Kidney epithelial cell (primary cell): Measurements from ENCODE around the gene SERPINB3. TPM values are rescaled to one million over a fixed set of nuclear protein-coding genes. Genes with fewer than 3 reads are reported as not detected.

Experiments used
- DNase-seq: peaks from one replicate; pipeline ENCODE4 v3.0.0-alpha.2; 2010; ENCODE audit warnings: low read depth
- H3K27me3 ChIP-seq: 2 replicates; pipeline ENCODE4 v1.6.0; 2011; ENCODE audit warnings: low read length; ENCODE audit not compliant: control insufficient read depth, insufficient read depth
- H3K36me3 ChIP-seq: 2 replicates; pipeline ENCODE4 v1.5.1; 2011; ENCODE audit warnings: low read length; ENCODE audit not compliant: control insufficient read depth, insufficient read depth
- H3K4me3 ChIP-seq: 2 replicates; pipeline ENCODE4 v1.5.1; 2011; ENCODE audit warnings: low read depth, mild to moderate bottlenecking, control low read depth, low read length
- CTCF ChIP-seq: IDR thresholded peaks from 2 replicates; pipeline ENCODE4 v1.5.1; 2011; ENCODE audit warnings: mild to moderate bottlenecking, moderate library complexity, low read length, control low read depth, inconsistent platforms; ENCODE audit not compliant: insufficient read depth, poor library complexity, severe bottlenecking
- total RNA-seq: library from RNA; depleted of rRNA; stranded (reverse); fragments of >200 nt; gene quantifications from 2 replicates; pipeline ENCODE4 v1.2.3, GENCODE V29; 2015

Gene SERPINB3
- total RNA-seq, 1 donor from 2014 or later: not detected

GRCh38 chr18:63637703-63638102 is 24.0 kb downstream of the SERPINB3 start:
- H3K4me3 ChIP-seq: no peak overlapping the region
- TF ChIP-seq CTCF: no peak
- DNase-seq: no peak
- H3K27me3 ChIP-seq: no peaks in the 10 kb centered on the region
- H3K36me3 ChIP-seq: no peaks in the 10 kb centered on the region

- TF ChIP-seq CTCF: no peak
- Histone ChIP-seq H3K27me3 (no peaks in the 10 kb centered on the region), H3K36me3 (no peaks in the 10 kb centered on the region), H3K4me3 (no peak overlapping the region)
- no peak for DNase-seq
Measured at GRCh38 chr18:63627819-63628218, 33.9 kb downstream of the SERPINB3 start.

GRCh38 chr18:63626431-63626830 is 35.3 kb downstream of the SERPINB3 start:
- DNase-seq: no peak
- no peak for TF ChIP-seq CTCF
- no peaks in the 10 kb centered on the region for H3K36me3 ChIP-seq
- H3K4me3 ChIP-seq: no peak overlapping the region
- H3K27me3 ChIP-seq: no peaks in the 10 kb centered on the region

- Histone ChIP-seq H3K27me3 (no peaks in the 10 kb centered on the region), H3K36me3 (no peaks in the 10 kb centered on the region), H3K4me3 (no peak overlapping the region)
- TF ChIP-seq CTCF: no peak
- DNase-seq: no peak
Measured at GRCh38 chr18:63624863-63625262, 36.8 kb downstream of the SERPINB3 start.

GRCh38 chr18:63619661-63620060 is 42.0 kb downstream of the SERPINB3 start:
- no peaks in the 10 kb centered on the region for H3K27me3 ChIP-seq
- no peak for DNase-seq
- no peak overlapping the region for H3K4me3 ChIP-seq
- H3K36me3 ChIP-seq: no peaks in the 10 kb centered on the region
- TF ChIP-seq CTCF: no peak

- DNase-seq: no peak
Measured at GRCh38 chr18:63617915-63618234, 43.8 kb downstream of the SERPINB3 start.

More at GRCh38 chr18:63617915-63618234, 43.8 kb downstream of the SERPINB3 start:
- Histone ChIP-seq H3K27me3 (no peaks in the 10 kb centered on the region), H3K36me3 (no peaks in the 10 kb centered on the region), H3K4me3 (no peak overlapping the region)
- no peak for TF ChIP-seq CTCF
